Activated naive CD8-positive, alpha-beta T cell treated with anti-CD3 and anti-CD28 coated beads for 36 hours (primary cell): ENCODE results near the gene NOX5. TPM values are rescaled to one million over a fixed set of nuclear protein-coding genes. Genes with fewer than 3 reads are reported as not detected.

Experiments
- DNase-seq: peaks from one replicate; pipeline ENCODE4 v3.0.0; 2021
- H3K27ac Mint-ChIP-seq: one replicate; pipeline ENCODE4 v1.8.0; 2022; ENCODE audit warnings: mild to moderate bottlenecking, moderate library complexity, mixed read lengths
- H3K27me3 Mint-ChIP-seq: one replicate; pipeline ENCODE4 v1.8.0; 2022; ENCODE audit warnings: mild to moderate bottlenecking, mixed read lengths
- H3K36me3 Mint-ChIP-seq: one replicate; pipeline ENCODE4 v1.8.0; 2021; ENCODE audit warnings: mild to moderate bottlenecking, mixed read lengths
- H3K4me1 Mint-ChIP-seq: one replicate; pipeline ENCODE4 v1.8.0; 2021; ENCODE audit warnings: mixed read lengths
- H3K4me3 Mint-ChIP-seq: one replicate; pipeline ENCODE4 v1.8.0; 2022; ENCODE audit warnings: mild to moderate bottlenecking, moderate library complexity, mixed read lengths
- H3K9me3 Mint-ChIP-seq: one replicate; pipeline ENCODE4 v1.8.0; 2022; ENCODE audit warnings: mixed read lengths
- total RNA-seq, 2 experiments: library from RNA; stranded (reverse); gene quantifications; one replicate each; pipeline ENCODE4 v1.2.3, GENCODE V29; 2021

Gene NOX5
- total RNA-seq, 2 experiments from 2014 or later: not detected

DNA sequence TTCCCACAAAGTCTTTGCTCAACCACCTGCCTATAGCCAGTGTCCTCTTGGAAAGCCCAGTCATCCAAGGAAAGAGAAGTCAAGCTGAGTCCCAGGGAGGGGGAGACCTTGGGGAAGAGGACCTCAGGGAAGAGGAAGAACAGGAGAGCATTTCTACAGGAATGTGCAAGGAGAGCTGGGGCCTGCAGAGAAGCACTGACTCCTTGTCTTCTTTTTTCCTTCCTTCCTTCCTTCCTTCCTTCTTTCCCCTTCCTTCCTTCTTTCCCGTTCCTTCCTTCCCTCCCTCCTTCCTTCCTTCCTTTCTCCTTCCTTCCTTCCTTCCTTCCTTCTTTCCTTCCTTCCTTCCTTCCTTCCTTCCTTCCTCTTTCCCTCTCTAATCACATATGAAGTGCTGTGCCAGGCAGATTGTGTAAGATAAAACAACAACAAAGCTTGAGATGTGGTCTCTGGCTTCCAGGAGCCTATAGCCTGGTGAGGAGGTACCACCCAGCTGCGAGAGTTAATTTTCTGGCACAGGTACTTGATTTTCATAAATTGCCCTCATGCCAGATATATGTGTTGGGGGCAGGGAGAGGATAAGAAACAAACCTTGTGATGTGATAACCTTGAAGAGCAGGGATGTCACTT, 70.0 kb downstream of the NOX5 start:
- Mint-ChIP-seq H3K9me3 (no peaks in the 10 kb centered on the region), H3K4me3 (no peak overlapping the region), H3K27ac (no peak overlapping the region), H3K27me3 (peaks cover 31% of the 10 kb centered on the region), H3K36me3 (no peaks in the 10 kb centered on the region), H3K4me1 (no peaks in the 10 kb centered on the region)
- DNase-seq: no peak

DNA sequence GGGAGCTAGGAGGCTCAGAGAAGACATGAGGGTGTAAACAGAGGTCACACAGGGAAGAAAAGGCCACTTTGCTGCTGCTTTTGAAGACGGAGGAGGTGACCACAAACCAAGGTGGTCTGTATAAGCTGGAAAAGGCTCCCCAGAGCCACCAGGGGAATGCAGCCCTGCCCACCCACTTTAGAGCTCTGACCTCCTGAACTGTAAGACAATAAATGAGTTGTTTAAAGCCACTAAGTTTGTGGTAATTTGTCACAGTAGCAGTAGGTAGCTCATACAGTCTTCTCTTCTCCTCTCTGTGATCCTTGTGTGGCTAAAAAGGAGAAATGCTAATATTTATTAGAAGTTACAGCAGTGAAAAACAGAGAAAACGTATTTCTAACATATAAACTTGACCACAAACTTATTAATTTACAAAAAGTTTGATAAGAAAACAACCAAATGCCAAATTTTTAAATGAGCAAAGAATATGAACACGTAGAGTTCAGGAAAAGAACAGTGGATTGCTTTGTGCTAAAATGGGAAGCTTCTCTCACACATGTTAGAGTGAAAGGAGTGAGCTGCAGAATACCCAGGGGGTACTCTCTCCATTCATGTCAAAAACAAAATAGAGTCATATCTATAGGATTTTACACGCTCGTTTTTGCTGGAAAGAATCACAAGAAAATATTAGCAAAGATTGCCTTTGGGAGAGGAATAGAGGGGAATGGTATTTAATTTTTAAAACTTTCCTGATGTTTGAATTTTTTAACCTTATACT, 71.0 kb downstream of the NOX5 start:
- H3K27ac Mint-ChIP-seq: no peak overlapping the region
- no peak for DNase-seq
- H3K27me3 Mint-ChIP-seq: peaks cover 28% of the 10 kb centered on the region
- no peaks in the 10 kb centered on the region for H3K36me3 Mint-ChIP-seq
- no peaks in the 10 kb centered on the region for H3K9me3 Mint-ChIP-seq
- H3K4me3 Mint-ChIP-seq: no peak overlapping the region
- H3K4me1 Mint-ChIP-seq: no peaks in the 10 kb centered on the region

GRCh38 chr15:69086427-69087204, 72.1 kb downstream of the NOX5 start:
- no peaks in the 10 kb centered on the region for H3K9me3 Mint-ChIP-seq
- no peak for DNase-seq
- no peak overlapping the region for H3K4me3 Mint-ChIP-seq
- H3K4me1 Mint-ChIP-seq: no peaks in the 10 kb centered on the region
- no peaks in the 10 kb centered on the region for H3K36me3 Mint-ChIP-seq
- no peak overlapping the region for H3K27ac Mint-ChIP-seq
- peaks cover 23% of the 10 kb centered on the region for H3K27me3 Mint-ChIP-seq

GRCh38 chr15:69087366-69087976, 73.0 kb downstream of the NOX5 start:
- H3K27me3 Mint-ChIP-seq: peaks cover 20% of the 10 kb centered on the region
- H3K27ac Mint-ChIP-seq: no peak overlapping the region
- no peaks in the 10 kb centered on the region for H3K36me3 Mint-ChIP-seq
- no peak overlapping the region for H3K4me3 Mint-ChIP-seq
- H3K9me3 Mint-ChIP-seq: no peaks in the 10 kb centered on the region
- DNase-seq: no peak
- no peaks in the 10 kb centered on the region for H3K4me1 Mint-ChIP-seq

GRCh38 chr15:69088300-69088965, 73.9 kb downstream of the NOX5 start:
- no peak for DNase-seq
- Mint-ChIP-seq H3K36me3 (no peaks in the 10 kb centered on the region), H3K27me3 (peaks cover 20% of the 10 kb centered on the region)

DNA sequence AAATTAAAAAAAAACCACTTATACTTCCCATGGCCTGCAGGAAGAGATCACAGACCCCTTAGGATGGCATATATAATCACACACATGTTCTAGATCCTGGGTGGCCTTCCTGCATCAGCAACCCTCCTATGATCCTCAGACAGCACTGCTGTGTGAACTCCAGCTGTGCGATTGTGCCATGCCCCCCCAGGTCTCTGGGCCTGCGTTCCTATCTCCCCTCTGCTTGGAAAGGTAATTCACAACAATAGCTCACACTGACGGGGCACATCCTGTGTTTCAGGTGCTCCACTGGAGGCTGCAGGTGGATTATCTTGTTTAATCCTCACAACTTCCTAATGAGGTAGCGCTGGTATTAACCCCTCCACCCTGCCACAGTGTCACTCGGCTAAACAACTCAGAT, 74.8 kb downstream of the NOX5 start:
- H3K9me3 Mint-ChIP-seq: no peaks in the 10 kb centered on the region
- peaks cover 20% of the 10 kb centered on the region for H3K27me3 Mint-ChIP-seq
- H3K4me1 Mint-ChIP-seq: no peaks in the 10 kb centered on the region
- no peak for DNase-seq
- no peak overlapping the region for H3K27ac Mint-ChIP-seq
- H3K36me3 Mint-ChIP-seq: no peaks in the 10 kb centered on the region
- no peak overlapping the region for H3K4me3 Mint-ChIP-seq

More at GRCh38 chr15:69088300-69088965, 73.9 kb downstream of the NOX5 start:
- H3K27ac Mint-ChIP-seq: no peak overlapping the region
- H3K4me3 Mint-ChIP-seq: no peak overlapping the region
- H3K9me3 Mint-ChIP-seq: no peaks in the 10 kb centered on the region
- no peaks in the 10 kb centered on the region for H3K4me1 Mint-ChIP-seq

DNA sequence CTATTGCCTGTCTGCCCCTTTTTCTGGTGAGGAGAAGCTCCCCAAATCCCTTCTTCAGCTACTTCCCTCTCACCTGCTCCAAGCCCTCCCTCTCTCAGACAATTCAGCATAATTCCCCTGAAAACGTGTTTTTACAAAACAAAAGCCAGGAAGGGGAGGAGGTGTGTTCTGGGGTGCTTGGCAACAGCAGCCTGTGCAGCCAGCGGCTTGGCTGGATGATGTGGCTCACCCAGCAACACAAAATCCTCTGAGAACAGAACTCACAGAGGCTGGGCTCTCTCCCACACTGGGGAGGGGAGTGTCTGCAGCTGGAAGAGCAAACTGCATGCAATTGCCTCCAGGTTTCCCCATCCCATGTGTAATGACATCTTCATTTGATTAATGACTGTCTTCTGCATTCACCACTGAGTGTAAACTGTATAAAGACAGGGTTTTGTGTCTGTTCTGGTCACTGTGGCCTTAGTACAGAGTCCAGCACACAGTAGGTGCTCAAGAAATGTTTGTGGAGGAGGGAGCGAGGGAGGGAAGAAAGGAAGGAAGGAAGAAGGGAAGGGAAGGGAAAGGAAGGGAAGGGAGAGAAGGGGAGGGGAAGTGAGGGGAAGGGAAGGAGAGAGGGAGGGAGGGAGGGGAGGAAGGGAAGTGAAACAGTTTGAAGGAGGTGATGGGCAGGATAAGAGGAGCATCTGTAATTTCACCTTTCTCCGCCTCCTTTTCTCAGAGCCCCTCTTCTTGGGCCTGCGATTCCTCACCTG, 75.9 kb downstream of the NOX5 start:
- H3K36me3 Mint-ChIP-seq: no peaks in the 10 kb centered on the region
- no peak overlapping the region for H3K4me3 Mint-ChIP-seq
- DNase-seq: no peak
- peaks cover 17% of the 10 kb centered on the region for H3K27me3 Mint-ChIP-seq
- H3K27ac Mint-ChIP-seq: no peak overlapping the region
- no peaks in the 10 kb centered on the region for H3K9me3 Mint-ChIP-seq
- no peaks in the 10 kb centered on the region for H3K4me1 Mint-ChIP-seq

DNA sequence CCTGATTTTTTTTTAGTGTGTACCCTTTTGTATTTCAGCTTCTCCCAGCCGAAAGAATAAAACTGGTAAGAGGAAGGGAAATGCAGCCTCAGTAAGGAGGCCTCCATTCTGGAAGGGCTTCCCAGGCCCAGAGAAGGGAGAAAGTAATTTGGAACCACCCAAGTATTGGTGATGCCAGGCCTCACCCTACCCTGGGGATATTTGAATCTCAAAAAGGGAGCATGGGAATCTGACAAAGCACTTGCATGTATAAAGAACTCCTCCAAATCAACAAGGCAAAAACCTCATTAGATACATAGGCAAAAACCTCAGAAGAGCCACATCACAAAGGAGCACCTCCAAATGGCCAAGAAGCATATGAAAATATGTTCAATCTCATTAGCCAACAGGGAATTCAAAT, 77.2 kb downstream of the NOX5 start:
- no peaks in the 10 kb centered on the region for H3K9me3 Mint-ChIP-seq
- H3K4me3 Mint-ChIP-seq: no peak overlapping the region

DNA sequence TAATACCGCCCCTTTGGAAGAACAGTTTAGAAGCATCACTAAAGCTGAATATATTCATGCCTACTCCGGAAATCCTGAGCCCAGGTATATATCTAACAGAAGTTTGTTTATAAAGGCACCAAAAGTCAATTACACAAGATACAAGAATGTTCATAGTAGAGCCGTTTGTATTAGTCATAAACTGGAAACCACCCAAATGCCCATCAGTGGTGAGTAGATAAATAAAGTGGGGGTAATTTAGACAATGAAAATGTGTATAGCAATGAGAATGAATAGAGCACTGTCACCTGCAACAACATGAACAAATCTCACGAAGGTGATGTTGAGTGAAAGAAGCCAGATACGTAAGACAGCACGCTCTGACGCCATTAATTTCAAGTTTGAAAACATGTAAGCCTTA, 77.7 kb downstream of the NOX5 start:
- H3K27me3 Mint-ChIP-seq: peaks cover 9% of the 10 kb centered on the region
- no peaks in the 10 kb centered on the region for H3K4me1 Mint-ChIP-seq
- H3K27ac Mint-ChIP-seq: no peak overlapping the region
- H3K9me3 Mint-ChIP-seq: no peaks in the 10 kb centered on the region
- H3K36me3 Mint-ChIP-seq: no peaks in the 10 kb centered on the region
- no peak for DNase-seq
- no peak overlapping the region for H3K4me3 Mint-ChIP-seq

More for the DNA sequence above, 77.2 kb downstream of the NOX5 start:
- H3K27ac Mint-ChIP-seq: no peak overlapping the region
- H3K4me1 Mint-ChIP-seq: no peaks in the 10 kb centered on the region
- DNase-seq: no peak
- no peaks in the 10 kb centered on the region for H3K36me3 Mint-ChIP-seq
- peaks cover 12% of the 10 kb centered on the region for H3K27me3 Mint-ChIP-seq

GRCh38 chr15:69093127-69093526, 78.6 kb downstream of the NOX5 start:
- Mint-ChIP-seq H3K4me1 (no peaks in the 10 kb centered on the region), H3K36me3 (no peaks in the 10 kb centered on the region), H3K27me3 (peaks cover 4% of the 10 kb centered on the region), H3K27ac (no peak overlapping the region), H3K9me3 (no peaks in the 10 kb centered on the region), H3K4me3 (no peak overlapping the region)
- no peak for DNase-seq

GRCh38 chr15:69093614-69094013, 79.1 kb downstream of the NOX5 start:
- no peaks in the 10 kb centered on the region for H3K9me3 Mint-ChIP-seq
- H3K4me3 Mint-ChIP-seq: no peak overlapping the region
- peaks cover 4% of the 10 kb centered on the region for H3K27me3 Mint-ChIP-seq
- DNase-seq: no peak
- no peaks in the 10 kb centered on the region for H3K4me1 Mint-ChIP-seq
- no peaks in the 10 kb centered on the region for H3K36me3 Mint-ChIP-seq
- no peak overlapping the region for H3K27ac Mint-ChIP-seq

DNA sequence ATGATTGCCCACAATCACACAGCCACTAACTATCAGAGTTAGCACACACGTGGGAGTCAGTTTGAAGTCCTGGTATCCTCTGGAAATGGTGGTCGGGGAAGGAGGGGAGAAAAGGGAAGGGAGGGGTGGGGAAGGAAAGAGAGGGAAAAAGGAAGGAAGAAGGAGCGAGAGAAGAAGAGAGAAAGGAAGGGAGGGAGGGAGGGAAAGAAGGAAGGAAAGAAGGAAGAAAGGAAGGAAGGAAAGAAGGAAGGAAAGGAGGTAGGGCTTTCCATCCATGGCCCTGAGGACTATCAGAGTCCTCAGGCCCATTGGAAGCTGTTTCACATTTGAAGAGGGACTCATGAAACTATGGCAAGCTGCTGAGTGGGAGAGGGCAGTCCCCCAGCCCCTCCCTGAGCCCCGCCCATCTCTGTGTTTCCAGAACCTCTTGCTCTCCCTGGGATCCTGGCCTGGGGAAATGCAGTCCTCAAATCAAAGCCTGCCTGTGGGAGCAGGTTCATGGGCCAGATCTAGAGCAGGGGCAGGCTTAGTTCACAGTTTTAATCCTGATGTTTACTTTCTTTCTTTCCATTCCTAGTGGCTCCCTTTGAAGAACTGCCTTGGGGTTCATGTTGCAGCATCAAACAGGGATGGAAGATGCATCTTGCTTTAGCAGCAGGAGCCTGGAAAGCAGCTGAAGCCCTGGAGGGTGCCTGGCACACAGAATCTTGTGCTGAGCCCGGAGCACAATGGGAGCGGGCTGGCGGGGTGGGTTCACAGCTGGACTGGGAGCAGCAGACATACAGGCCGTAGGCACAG, 79.8 kb downstream of the NOX5 start:
- Mint-ChIP-seq H3K27me3 (peaks cover 4% of the 10 kb centered on the region), H3K4me1 (no peaks in the 10 kb centered on the region), H3K4me3 (no peak overlapping the region), H3K36me3 (no peaks in the 10 kb centered on the region), H3K27ac (no peak overlapping the region), H3K9me3 (no peaks in the 10 kb centered on the region)
- no peak for DNase-seq

GRCh38 chr15:69095274-69095673, 80.8 kb downstream of the NOX5 start:
- H3K4me1 Mint-ChIP-seq: no peaks in the 10 kb centered on the region
- DNase-seq: no peak
- H3K27me3 Mint-ChIP-seq: no peaks in the 10 kb centered on the region
- H3K9me3 Mint-ChIP-seq: no peaks in the 10 kb centered on the region
- no peak overlapping the region for H3K4me3 Mint-ChIP-seq
- no peaks in the 10 kb centered on the region for H3K36me3 Mint-ChIP-seq
- H3K27ac Mint-ChIP-seq: no peak overlapping the region
